H1 (cell line): ENCODE results near the gene TEKTIP1. TPM values are rescaled to one million over a fixed set of nuclear protein-coding genes. Genes with fewer than 3 reads are reported as not detected.

ENCODE experiments used
- ASH2L ChIP-seq: fragments of 200-600, 300-600 bp; sonication (generic); IDR thresholded peaks from one replicate; pipeline ENCODE4 v1.7.1; 2017; ENCODE audit warnings: low read length
- CHD7 ChIP-seq: fragments of 300-600 bp; sonication (generic); IDR thresholded peaks from 2 replicates; pipeline ENCODE4 v1.7.1; 2012; ENCODE audit warnings: low read length, moderate library complexity, mild to moderate bottlenecking, inconsistent platforms; ENCODE audit not compliant: insufficient replicate concordance
- RFX5 ChIP-seq: IDR thresholded peaks from 2 replicates; pipeline ENCODE4 v1.6.1; 2011; ENCODE audit warnings: low read depth, low read length, improper control_type of control experiment, borderline replicate concordance
- SRF ChIP-seq: IDR thresholded peaks from 2 replicates; pipeline ENCODE4 v1.6.1; 2011; ENCODE audit warnings: mild to moderate bottlenecking, low read depth, low read length, moderate library complexity
- TCF12 ChIP-seq: IDR thresholded peaks from 2 replicates; pipeline ENCODE4 v1.6.1; 2011; ENCODE audit warnings: low read depth, mild to moderate bottlenecking, low read length
- polyA plus RNA-seq, 7 experiments: library from polyadenylated mRNA; depleted of rRNA in 3 of 7; stranded (reverse) in 5 of 7; unstranded in 2 of 7; fragments of >200 nt in 5 of 7; fragments of 200-250 nt in 2 of 7; gene quantifications; 1 replicate in 5 of 7; 2 replicates in 1 of 7; 4 replicates in 1 of 7; pipeline versions ENCODE4 v1.2.1 to v1.2.3, GENCODE V29; 2011 to 2013; ENCODE audit warnings: missing spikeins in 2 of 7, mixed read lengths in 2 of 7
- total RNA-seq: library from RNA; stranded (reverse); fragmentation: NEBNext Ultra II Directional; extraction: Animal tissue kit (Norgen Biotek cat#: 25700); gene quantifications from 2 replicates; pipeline ENCODE4 v1.2.1, GENCODE V29; 2021

The TEKTIP1 gene
- total and polyA plus RNA-seq, 2 of the 8 experiments (the other 6 are each of a cell fraction or from before 2014, with no cell fraction given), result 1.1 TPM; not detected in 1

GRCh38 chr19:3544058-3544376 lies 5.0 kb downstream of the TEKTIP1 start (continued):
- no peak for TF ChIP-seq CHD7
- TF ChIP-seq RFX5, result no peak
- TF ChIP-seq TCF12, result no peak
- TF ChIP-seq ASH2L, result no peak
- TF ChIP-seq SRF, result no peak
